ENCODE data around the gene STK11.

STK11 gene

DNA sequence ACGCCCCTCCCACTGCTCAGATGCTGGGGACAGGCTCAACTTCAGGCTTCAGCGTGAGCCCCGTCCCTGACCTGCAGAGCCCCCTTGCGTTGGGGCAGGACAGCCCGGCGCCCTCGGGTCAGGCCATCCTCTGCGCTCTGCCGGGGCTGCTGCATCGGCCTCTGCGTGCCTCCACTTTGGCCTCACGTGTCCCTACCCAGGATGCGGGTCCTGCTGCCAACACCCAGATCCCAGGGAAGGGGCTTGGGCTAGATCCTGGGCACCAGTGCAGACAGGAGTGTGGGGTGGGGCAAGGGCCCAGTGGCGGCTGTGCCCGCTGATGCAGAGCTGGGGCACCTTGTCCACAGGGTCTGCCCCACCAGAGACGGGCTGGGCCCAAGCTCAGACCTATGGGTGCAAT, 19.3 kb downstream of the STK11 start:
- Histone ChIP-seq H3K9me3 (ENCODE audit: control insufficient read depth in 1 of 2, low read length in 2 of 2) (no peaks in the 10 kb centered on the region), H3K36me3 (ENCODE audit: control insufficient read depth in 1 of 2, insufficient read depth in 2 of 2, low read length in 2 of 2) (peaks cover 6 to 60% of the 10 kb centered on the region in 2 donors), H3K27ac (ENCODE audit: low read length) (no peak overlapping the region), H3K27me3 (ENCODE audit: low read depth, low read length) (no peaks in the 10 kb centered on the region), H3K4me1 (ENCODE audit: control insufficient read depth in 1 of 2, insufficient read depth in 2 of 2, low read length in 2 of 2) (peaks cover 0 to 20% of the 10 kb centered on the region in 2 donors), H3K4me3 (ENCODE audit: low read depth in 1 of 2, low read length in 2 of 2) (no peak overlapping the region)

GRCh38 chr19:1225440-1226226, 20.1 kb downstream of the STK11 start:
- no peaks in the 10 kb centered on the region for H3K9me3 ChIP-seq (ENCODE audit: control insufficient read depth in 1 of 2, low read length in 2 of 2)
- H3K36me3 ChIP-seq (ENCODE audit: control insufficient read depth in 1 of 2, insufficient read depth in 2 of 2, low read length in 2 of 2), result peaks cover 6 to 56% of the 10 kb centered on the region in 2 donors
- no peaks in the 10 kb centered on the region for H3K27me3 ChIP-seq (ENCODE audit: low read depth, low read length)
- peaks cover 0 to 20% of the 10 kb centered on the region in 2 donors for H3K4me1 ChIP-seq (ENCODE audit: control insufficient read depth in 1 of 2, insufficient read depth in 2 of 2, low read length in 2 of 2)
- H3K4me3 ChIP-seq (ENCODE audit: low read depth in 1 of 2, low read length in 2 of 2), result no peak overlapping the region
- no peak overlapping the region for H3K27ac ChIP-seq (ENCODE audit: low read length)

GRCh38 chr19:1226227-1226518, 20.6 kb downstream of the STK11 start:
- no peak overlapping the region for H3K27ac ChIP-seq (ENCODE audit: low read length)

DNA sequence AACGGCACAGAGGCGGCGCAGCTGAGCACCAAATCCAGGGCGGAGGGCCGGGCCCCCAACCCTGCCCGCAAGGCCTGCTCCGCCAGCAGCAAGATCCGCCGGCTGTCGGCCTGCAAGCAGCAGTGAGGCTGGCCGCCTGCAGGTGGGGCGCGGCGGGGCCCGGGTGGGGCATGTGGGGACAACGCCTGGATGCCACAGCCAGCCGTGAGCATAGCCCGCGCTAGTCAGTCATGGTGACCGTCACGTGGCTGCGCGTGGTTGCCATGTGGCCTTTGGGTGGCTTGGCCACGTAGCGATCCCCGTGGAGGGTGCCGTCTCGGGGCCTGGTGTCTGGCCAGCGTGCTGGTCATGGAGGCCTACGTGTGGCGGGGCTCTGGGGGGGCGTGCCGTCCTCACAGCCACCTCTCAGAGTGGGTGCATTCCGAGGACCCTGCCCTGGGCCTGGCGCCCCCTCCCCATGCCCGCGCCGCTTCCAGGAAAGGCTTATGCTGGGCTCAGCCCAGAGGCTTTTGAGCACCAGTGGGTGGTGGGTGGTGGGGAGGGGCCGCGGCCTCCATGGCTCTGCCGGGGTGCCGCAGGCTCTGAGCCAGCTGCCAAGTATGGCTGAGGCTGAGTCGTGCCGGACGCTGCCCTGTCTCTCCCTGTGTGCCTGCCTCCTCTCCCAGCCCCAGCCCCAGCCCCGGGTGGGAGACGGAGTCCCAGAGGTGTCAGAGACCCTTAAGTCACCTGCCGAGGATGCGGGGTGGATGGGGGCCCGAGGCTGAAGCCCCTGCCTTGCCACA, 21.1 kb downstream of the STK11 start:
- Histone ChIP-seq H3K27ac (ENCODE audit: low read length) (no peak overlapping the region), H3K36me3 (ENCODE audit: control insufficient read depth in 1 of 2, insufficient read depth in 2 of 2, low read length in 2 of 2) (peaks cover 0 to 50% of the 10 kb centered on the region in 2 donors), H3K27me3 (ENCODE audit: low read depth, low read length) (no peaks in the 10 kb centered on the region), H3K9me3 (ENCODE audit: control insufficient read depth in 1 of 2, low read length in 2 of 2) (no peaks in the 10 kb centered on the region), H3K4me3 (ENCODE audit: low read depth in 1 of 2, low read length in 2 of 2) (no peak overlapping the region), H3K4me1 (ENCODE audit: control insufficient read depth in 1 of 2, insufficient read depth in 2 of 2, low read length in 2 of 2) (peaks cover 0 to 18% of the 10 kb centered on the region in 2 donors)

More at GRCh38 chr19:1226227-1226518, 20.6 kb downstream of the STK11 start:
- no peak overlapping the region for H3K4me3 ChIP-seq (ENCODE audit: low read depth in 1 of 2, low read length in 2 of 2)
- H3K36me3 ChIP-seq (ENCODE audit: control insufficient read depth in 1 of 2, insufficient read depth in 2 of 2, low read length in 2 of 2), result peaks cover under 1 to 51% of the 10 kb centered on the region in 2 donors
- H3K27me3 ChIP-seq (ENCODE audit: low read depth, low read length), result no peaks in the 10 kb centered on the region
- no peaks in the 10 kb centered on the region for H3K9me3 ChIP-seq (ENCODE audit: control insufficient read depth in 1 of 2, low read length in 2 of 2)
- peaks cover 0 to 20% of the 10 kb centered on the region in 2 donors for H3K4me1 ChIP-seq (ENCODE audit: control insufficient read depth in 1 of 2, insufficient read depth in 2 of 2, low read length in 2 of 2)

- Histone ChIP-seq H3K36me3 (ENCODE audit: control insufficient read depth in 1 of 2, insufficient read depth in 2 of 2, low read length in 2 of 2) (peaks cover 0 to 50% of the 10 kb centered on the region in 2 donors), H3K27ac (ENCODE audit: low read length) (no peak overlapping the region), H3K9me3 (ENCODE audit: control insufficient read depth in 1 of 2, low read length in 2 of 2) (no peaks in the 10 kb centered on the region), H3K27me3 (ENCODE audit: low read depth, low read length) (no peaks in the 10 kb centered on the region), H3K4me3 (ENCODE audit: low read depth in 1 of 2, low read length in 2 of 2) (no peak overlapping the region), H3K4me1 (ENCODE audit: control insufficient read depth in 1 of 2, insufficient read depth in 2 of 2, low read length in 2 of 2) (peaks cover 0 to 18% of the 10 kb centered on the region in 2 donors)
These were observed 21.9 kb downstream of the STK11 start for GRCh38 chr19:1227304-1228054.

- Histone ChIP-seq H3K9me3 (ENCODE audit: control insufficient read depth in 1 of 2, low read length in 2 of 2) (no peaks in the 10 kb centered on the region), H3K27ac (ENCODE audit: low read length) (no peak overlapping the region), H3K4me1 (ENCODE audit: control insufficient read depth in 1 of 2, insufficient read depth in 2 of 2, low read length in 2 of 2) (peaks cover 3 to 22% of the 10 kb centered on the region in 2 donors), H3K4me3 (ENCODE audit: low read depth in 1 of 2, low read length in 2 of 2) (no peak overlapping the region), H3K36me3 (ENCODE audit: control insufficient read depth in 1 of 2, insufficient read depth in 2 of 2, low read length in 2 of 2) (peaks cover 0 to 45% of the 10 kb centered on the region in 2 donors), H3K27me3 (ENCODE audit: low read depth, low read length) (no peaks in the 10 kb centered on the region)
These were observed 22.8 kb downstream of the STK11 start for GRCh38 chr19:1228161-1228957.

GRCh38 chr19:1229056-1229923, 23.7 kb downstream of the STK11 start:
- H3K27me3 ChIP-seq (ENCODE audit: low read depth, low read length), result no peaks in the 10 kb centered on the region
- H3K4me1 ChIP-seq (ENCODE audit: control insufficient read depth in 1 of 2, insufficient read depth in 2 of 2, low read length in 2 of 2), result peaks cover 3 to 28% of the 10 kb centered on the region in 2 donors
- H3K27ac ChIP-seq (ENCODE audit: low read length), result no peak overlapping the region
- peaks cover 0 to 37% of the 10 kb centered on the region in 2 donors for H3K36me3 ChIP-seq (ENCODE audit: control insufficient read depth in 1 of 2, insufficient read depth in 2 of 2, low read length in 2 of 2)
- no peak overlapping the region for H3K4me3 ChIP-seq (ENCODE audit: low read depth in 1 of 2, low read length in 2 of 2)
- H3K9me3 ChIP-seq (ENCODE audit: control insufficient read depth in 1 of 2, low read length in 2 of 2), result no peaks in the 10 kb centered on the region

- no peaks in the 10 kb centered on the region for H3K9me3 ChIP-seq (ENCODE audit: control insufficient read depth in 1 of 2, low read length in 2 of 2)
- H3K4me1 ChIP-seq (ENCODE audit: control insufficient read depth in 1 of 2, insufficient read depth in 2 of 2, low read length in 2 of 2), result peaks cover 3 to 28% of the 10 kb centered on the region in 2 donors
- H3K4me3 ChIP-seq (ENCODE audit: low read depth in 1 of 2, low read length in 2 of 2), result no peak overlapping the region
- no peaks in the 10 kb centered on the region for H3K27me3 ChIP-seq (ENCODE audit: low read depth, low read length)
- H3K27ac ChIP-seq (ENCODE audit: low read length), result no peak overlapping the region
- H3K36me3 ChIP-seq (ENCODE audit: control insufficient read depth in 1 of 2, insufficient read depth in 2 of 2, low read length in 2 of 2), result peaks cover 0 to 30% of the 10 kb centered on the region in 2 donors
These were observed 24.6 kb downstream of the STK11 start for GRCh38 chr19:1229924-1230782.

GRCh38 chr19:1230783-1231489, 25.4 kb downstream of the STK11 start:
- Histone ChIP-seq H3K4me1 (ENCODE audit: control insufficient read depth in 1 of 2, insufficient read depth in 2 of 2, low read length in 2 of 2) (peaks cover 3 to 28% of the 10 kb centered on the region in 2 donors), H3K27ac (ENCODE audit: low read length) (no peak overlapping the region), H3K36me3 (ENCODE audit: control insufficient read depth in 1 of 2, insufficient read depth in 2 of 2, low read length in 2 of 2) (peaks cover 0 to 25% of the 10 kb centered on the region in 2 donors), H3K9me3 (ENCODE audit: control insufficient read depth in 1 of 2, low read length in 2 of 2) (no peaks in the 10 kb centered on the region), H3K4me3 (ENCODE audit: low read depth in 1 of 2, low read length in 2 of 2) (no peak overlapping the region), H3K27me3 (ENCODE audit: low read depth, low read length) (no peaks in the 10 kb centered on the region)
